HEK293 (cell line): ENCODE results near the gene VEZT.
A peak's percentile ranks its signal among the peaks of the same experiment; 100 is the strongest.

ENCODE experiments used
- GLIS1 ChIP-seq: fragments of 450-650 bp; formaldehyde crosslinking; IDR thresholded peaks from 2 replicates; pipeline ENCODE4 v1.5.1; 2016; ENCODE audit warnings: missing biosample characterization, missing genetic modification characterization
- KLF10 ChIP-seq: fragments of 450-650 bp; IDR thresholded peaks from 2 replicates; pipeline ENCODE4 v1.5.1; 2018; ENCODE audit warnings: missing biosample characterization, mild to moderate bottlenecking, missing genetic modification characterization
- TCF7L2 ChIP-seq: IDR thresholded peaks from 2 replicates; pipeline ENCODE4 v1.6.1; 2011; ENCODE audit warnings: low read depth, mild to moderate bottlenecking, inconsistent platforms, low read length, moderate library complexity, borderline replicate concordance
- ZBTB17 ChIP-seq: fragments of 450-650 bp; formaldehyde crosslinking; IDR thresholded peaks from 2 replicates; pipeline ENCODE4 v1.5.1; 2016; ENCODE audit warnings: missing biosample characterization, missing genetic modification characterization
- ZBTB20 ChIP-seq: fragments of 450-650 bp; formaldehyde crosslinking; IDR thresholded peaks from 2 replicates; pipeline ENCODE4 v1.5.1; 2016; ENCODE audit warnings: missing biosample characterization, missing genetic modification characterization
- ZBTB48 ChIP-seq: fragments of 450-650 bp; formaldehyde crosslinking; IDR thresholded peaks from 2 replicates; pipeline ENCODE4 v1.5.1; 2016; ENCODE audit warnings: missing biosample characterization, missing genetic modification characterization
- ZFP41 ChIP-seq: fragments of 450-650 bp; formaldehyde crosslinking; IDR thresholded peaks from 2 replicates; pipeline ENCODE4 v1.5.1; 2016; ENCODE audit warnings: missing biosample characterization, missing genetic modification characterization, borderline replicate concordance
- ZFP69B ChIP-seq: fragments of 450-650 bp; formaldehyde crosslinking; IDR thresholded peaks from 2 replicates; pipeline ENCODE4 v1.5.1; 2016; ENCODE audit warnings: missing biosample characterization, missing genetic modification characterization
- ZNF133 ChIP-seq: fragments of 450-650 bp; formaldehyde crosslinking; IDR thresholded peaks from 2 replicates; pipeline ENCODE4 v1.5.1; 2016; ENCODE audit warnings: missing biosample characterization, missing genetic modification characterization
- ZNF169 ChIP-seq: fragments of 450-650 bp; formaldehyde crosslinking; IDR thresholded peaks from 2 replicates; pipeline ENCODE4 v1.5.1; 2016; ENCODE audit warnings: missing biosample characterization, missing genetic modification characterization
- ZNF248 ChIP-seq: fragments of 450-650 bp; formaldehyde crosslinking; IDR thresholded peaks from 2 replicates; pipeline ENCODE4 v1.5.1; 2017; ENCODE audit warnings: missing biosample characterization, missing genetic modification characterization
- ZNF324 ChIP-seq: fragments of 450-650 bp; formaldehyde crosslinking; IDR thresholded peaks from 2 replicates; pipeline ENCODE4 v1.5.1; 2016; ENCODE audit warnings: missing biosample characterization, missing genetic modification characterization
- ZNF335 ChIP-seq: fragments of 450-650 bp; formaldehyde crosslinking; conservative IDR thresholded peaks from 2 replicates; pipeline ENCODE4 v1.5.1; 2016; ENCODE audit warnings: missing biosample characterization, missing genetic modification characterization
- ZNF341 ChIP-seq: fragments of 450-650 bp; formaldehyde crosslinking; IDR thresholded peaks from 2 replicates; pipeline ENCODE4; 2016; ENCODE audit warnings: low read depth, missing biosample characterization, missing genetic modification characterization
- ZNF350 ChIP-seq: fragments of 450-650 bp; formaldehyde crosslinking; IDR thresholded peaks from 2 replicates; pipeline ENCODE4 v1.5.0; 2017; ENCODE audit warnings: missing biosample characterization, mild to moderate bottlenecking, missing genetic modification characterization
- ZNF398 ChIP-seq: fragments of 450-650 bp; formaldehyde crosslinking; IDR thresholded peaks from 2 replicates; pipeline ENCODE4 v1.5.1; 2017; ENCODE audit warnings: missing biosample characterization, missing genetic modification characterization
- ZNF473 ChIP-seq: fragments of 450-650 bp; formaldehyde crosslinking; IDR thresholded peaks from 2 replicates; pipeline ENCODE4 v1.5.1; 2017; ENCODE audit warnings: missing biosample characterization, missing genetic modification characterization
- ZNF548 ChIP-seq: fragments of 450-650 bp; formaldehyde crosslinking; IDR thresholded peaks from 2 replicates; pipeline ENCODE4 v1.5.1; 2016; ENCODE audit warnings: missing biosample characterization, missing genetic modification characterization
- ZNF571 ChIP-seq: fragments of 450-650 bp; formaldehyde crosslinking; IDR thresholded peaks from 2 replicates; pipeline ENCODE4 v1.5.0; 2017; ENCODE audit warnings: missing biosample characterization, missing genetic modification characterization
- ZNF701 ChIP-seq: fragments of 450-650 bp; formaldehyde crosslinking; IDR thresholded peaks from 2 replicates; pipeline ENCODE4 v1.5.1; 2016; ENCODE audit warnings: missing biosample characterization, missing genetic modification characterization
- TF ChIP-seq, protein P1 (sequence below): fragments of 450-650 bp; IDR thresholded peaks from 2 replicates; pipeline ENCODE4 v1.5.1; 2018; ENCODE audit warnings: missing biosample characterization, missing genetic modification characterization
- TF ChIP-seq, protein P2 (sequence below): fragments of 450-650 bp; formaldehyde crosslinking; IDR thresholded peaks from 2 replicates; pipeline ENCODE4 v1.5.1; 2016; ENCODE audit warnings: missing biosample characterization, missing genetic modification characterization
- TF ChIP-seq, protein P3 (sequence below): fragments of 450-650 bp; formaldehyde crosslinking; IDR thresholded peaks from 2 replicates; pipeline ENCODE4 v1.5.1; 2017; ENCODE audit warnings: missing biosample characterization, missing genetic modification characterization
- TF ChIP-seq, protein P4 (sequence below): fragments of 450-650 bp; formaldehyde crosslinking; conservative IDR thresholded peaks from 2 replicates; pipeline ENCODE4 v1.5.1; 2016; ENCODE audit warnings: low read depth, missing biosample characterization, missing genetic modification characterization
- TF ChIP-seq, protein P5 (sequence below): fragments of 450-650 bp; formaldehyde crosslinking; IDR thresholded peaks from 2 replicates; pipeline ENCODE4 v1.5.1; 2017; ENCODE audit warnings: missing biosample characterization, mild to moderate bottlenecking, missing genetic modification characterization, moderate library complexity
- TF ChIP-seq, protein P6 (sequence below): fragments of 450-650 bp; formaldehyde crosslinking; IDR thresholded peaks from 2 replicates; pipeline ENCODE4 v1.5.1; 2016; ENCODE audit warnings: missing biosample characterization, missing genetic modification characterization

The VEZT gene

DNA sequence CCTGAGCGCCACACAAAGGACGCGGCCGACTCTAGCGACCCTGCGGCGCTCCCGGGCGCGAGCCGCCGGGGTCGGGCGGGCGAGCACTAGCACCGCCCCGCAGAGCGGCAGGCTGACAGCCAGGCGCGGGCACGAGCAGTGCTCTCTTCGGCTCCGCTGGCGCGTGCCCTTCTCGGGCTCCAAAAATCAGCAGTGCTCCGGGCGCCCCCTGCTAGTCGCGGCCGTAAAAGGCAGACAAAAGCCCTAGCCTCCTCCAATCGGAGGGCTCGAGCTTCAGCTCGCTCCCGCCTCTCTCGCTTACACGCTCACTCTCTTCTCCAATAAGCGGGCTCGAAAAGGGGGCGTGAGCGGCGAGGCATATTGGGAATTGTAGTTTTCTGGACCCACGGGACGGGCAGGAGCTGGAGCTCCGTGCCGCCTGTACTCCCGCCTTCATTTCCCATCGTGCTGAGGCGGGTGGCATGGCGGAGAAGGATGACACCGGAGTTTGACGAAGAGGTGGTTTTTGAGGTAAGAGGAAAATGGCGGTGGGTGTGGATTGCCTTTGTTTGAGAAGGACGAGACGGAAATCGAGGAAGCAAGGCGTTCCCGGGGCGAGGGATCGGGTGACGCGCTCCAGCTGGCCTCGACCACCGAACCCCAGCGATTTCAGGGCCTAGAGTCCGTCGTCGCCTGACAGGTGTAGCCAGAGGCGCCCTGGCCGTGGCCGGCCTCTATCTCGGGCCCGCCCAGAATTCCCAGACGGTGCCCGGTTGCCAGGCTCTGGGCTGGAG lies at the start of gene VEZT, which contains the start of gene FGD6 (continued):
- TF ChIP-seq TCF7L2: no peak
- TF ChIP-seq ZBTB48: peak; percentile 93
- TF ChIP-seq ZNF571 (tag by site-specific recombination): no peak
- no peak for TF ChIP-seq ZNF248 (tag by site-specific recombination)
- TF ChIP-seq, protein P1, sequence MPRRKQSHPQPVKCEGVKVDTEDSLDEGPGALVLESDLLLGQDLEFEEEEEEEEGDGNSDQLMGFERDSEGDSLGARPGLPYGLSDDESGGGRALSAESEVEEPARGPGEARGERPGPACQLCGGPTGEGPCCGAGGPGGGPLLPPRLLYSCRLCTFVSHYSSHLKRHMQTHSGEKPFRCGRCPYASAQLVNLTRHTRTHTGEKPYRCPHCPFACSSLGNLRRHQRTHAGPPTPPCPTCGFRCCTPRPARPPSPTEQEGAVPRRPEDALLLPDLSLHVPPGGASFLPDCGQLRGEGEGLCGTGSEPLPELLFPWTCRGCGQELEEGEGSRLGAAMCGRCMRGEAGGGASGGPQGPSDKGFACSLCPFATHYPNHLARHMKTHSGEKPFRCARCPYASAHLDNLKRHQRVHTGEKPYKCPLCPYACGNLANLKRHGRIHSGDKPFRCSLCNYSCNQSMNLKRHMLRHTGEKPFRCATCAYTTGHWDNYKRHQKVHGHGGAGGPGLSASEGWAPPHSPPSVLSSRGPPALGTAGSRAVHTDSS (tag by site-specific recombination): no peak
- TF ChIP-seq ZBTB17 (tag by site-specific recombination): peak; percentile 92
- TF ChIP-seq ZFP41 (tag by site-specific recombination): no peak
- TF ChIP-seq ZNF324: peak; percentile 96
- TF ChIP-seq, protein P2, sequence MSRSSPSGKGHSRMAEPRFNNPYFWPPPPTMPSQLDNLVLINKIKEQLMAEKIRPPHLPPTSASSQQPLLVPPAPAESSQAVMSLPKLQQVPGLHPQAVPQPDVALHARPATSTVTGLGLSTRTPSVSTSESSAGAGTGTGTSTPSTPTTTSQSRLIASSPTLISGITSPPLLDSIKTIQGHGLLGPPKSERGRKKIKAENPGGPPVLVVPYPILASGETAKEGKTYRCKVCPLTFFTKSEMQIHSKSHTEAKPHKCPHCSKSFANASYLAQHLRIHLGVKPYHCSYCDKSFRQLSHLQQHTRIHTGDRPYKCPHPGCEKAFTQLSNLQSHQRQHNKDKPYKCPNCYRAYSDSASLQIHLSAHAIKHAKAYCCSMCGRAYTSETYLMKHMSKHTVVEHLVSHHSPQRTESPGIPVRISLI (tag by site-specific recombination): no peak
- TF ChIP-seq ZNF335: peak; percentile 99
- TF ChIP-seq ZBTB20: peak; percentile 85
- TF ChIP-seq ZNF169 (tag by site-specific recombination): no peak
- peak; percentile 37 for TF ChIP-seq ZNF341 (tag by site-specific recombination)
- no peak for TF ChIP-seq ZNF473 (tag by site-specific recombination)
- no peak for TF ChIP-seq ZNF133 (tag by site-specific recombination)
- TF ChIP-seq ZNF350 (tag by site-specific recombination): no peak
- TF ChIP-seq, protein P3, sequence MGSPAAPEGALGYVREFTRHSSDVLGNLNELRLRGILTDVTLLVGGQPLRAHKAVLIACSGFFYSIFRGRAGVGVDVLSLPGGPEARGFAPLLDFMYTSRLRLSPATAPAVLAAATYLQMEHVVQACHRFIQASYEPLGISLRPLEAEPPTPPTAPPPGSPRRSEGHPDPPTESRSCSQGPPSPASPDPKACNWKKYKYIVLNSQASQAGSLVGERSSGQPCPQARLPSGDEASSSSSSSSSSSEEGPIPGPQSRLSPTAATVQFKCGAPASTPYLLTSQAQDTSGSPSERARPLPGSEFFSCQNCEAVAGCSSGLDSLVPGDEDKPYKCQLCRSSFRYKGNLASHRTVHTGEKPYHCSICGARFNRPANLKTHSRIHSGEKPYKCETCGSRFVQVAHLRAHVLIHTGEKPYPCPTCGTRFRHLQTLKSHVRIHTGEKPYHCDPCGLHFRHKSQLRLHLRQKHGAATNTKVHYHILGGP (tag by site-specific recombination): no peak
- no peak; the same call in 1 of the 2 replicates for TF ChIP-seq ZNF398 (tag by site-specific recombination)
- TF ChIP-seq ZFP69B (tag by site-specific recombination): peak; percentile 83; the same call in 1 of the 2 replicates
- TF ChIP-seq, protein P4, sequence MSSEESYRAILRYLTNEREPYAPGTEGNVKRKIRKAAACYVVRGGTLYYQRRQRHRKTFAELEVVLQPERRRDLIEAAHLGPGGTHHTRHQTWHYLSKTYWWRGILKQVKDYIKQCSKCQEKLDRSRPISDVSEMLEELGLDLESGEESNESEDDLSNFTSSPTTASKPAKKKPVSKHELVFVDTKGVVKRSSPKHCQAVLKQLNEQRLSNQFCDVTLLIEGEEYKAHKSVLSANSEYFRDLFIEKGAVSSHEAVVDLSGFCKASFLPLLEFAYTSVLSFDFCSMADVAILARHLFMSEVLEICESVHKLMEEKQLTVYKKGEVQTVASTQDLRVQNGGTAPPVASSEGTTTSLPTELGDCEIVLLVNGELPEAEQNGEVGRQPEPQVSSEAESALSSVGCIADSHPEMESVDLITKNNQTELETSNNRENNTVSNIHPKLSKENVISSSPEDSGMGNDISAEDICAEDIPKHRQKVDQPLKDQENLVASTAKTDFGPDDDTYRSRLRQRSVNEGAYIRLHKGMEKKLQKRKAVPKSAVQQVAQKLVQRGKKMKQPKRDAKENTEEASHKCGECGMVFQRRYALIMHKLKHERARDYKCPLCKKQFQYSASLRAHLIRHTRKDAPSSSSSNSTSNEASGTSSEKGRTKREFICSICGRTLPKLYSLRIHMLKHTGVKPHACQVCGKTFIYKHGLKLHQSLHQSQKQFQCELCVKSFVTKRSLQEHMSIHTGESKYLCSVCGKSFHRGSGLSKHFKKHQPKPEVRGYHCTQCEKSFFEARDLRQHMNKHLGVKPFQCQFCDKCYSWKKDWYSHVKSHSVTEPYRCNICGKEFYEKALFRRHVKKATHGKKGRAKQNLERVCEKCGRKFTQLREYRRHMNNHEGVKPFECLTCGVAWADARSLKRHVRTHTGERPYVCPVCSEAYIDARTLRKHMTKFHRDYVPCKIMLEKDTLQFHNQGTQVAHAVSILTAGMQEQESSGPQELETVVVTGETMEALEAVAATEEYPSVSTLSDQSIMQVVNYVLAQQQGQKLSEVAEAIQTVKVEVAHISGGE (tag by site-specific recombination): peak; percentile 41
- TF ChIP-seq KLF10 (tag by site-specific recombination): peak; percentile 100
- no peak for TF ChIP-seq ZNF701 (tag by site-specific recombination)
- TF ChIP-seq ZNF548 (tag by site-specific recombination): no peak
- no peak; the same call in 1 of the 2 replicates for TF ChIP-seq GLIS1 (tag by site-specific recombination)
- TF ChIP-seq, protein P5, sequence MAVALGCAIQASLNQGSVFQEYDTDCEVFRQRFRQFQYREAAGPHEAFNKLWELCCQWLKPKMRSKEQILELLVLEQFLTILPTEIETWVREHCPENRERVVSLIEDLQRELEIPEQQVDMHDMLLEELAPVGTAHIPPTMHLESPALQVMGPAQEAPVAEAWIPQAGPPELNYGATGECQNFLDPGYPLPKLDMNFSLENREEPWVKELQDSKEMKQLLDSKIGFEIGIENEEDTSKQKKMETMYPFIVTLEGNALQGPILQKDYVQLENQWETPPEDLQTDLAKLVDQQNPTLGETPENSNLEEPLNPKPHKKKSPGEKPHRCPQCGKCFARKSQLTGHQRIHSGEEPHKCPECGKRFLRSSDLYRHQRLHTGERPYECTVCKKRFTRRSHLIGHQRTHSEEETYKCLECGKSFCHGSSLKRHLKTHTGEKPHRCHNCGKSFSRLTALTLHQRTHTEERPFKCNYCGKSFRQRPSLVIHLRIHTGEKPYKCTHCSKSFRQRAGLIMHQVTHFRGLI (tag by site-specific recombination): peak; percentile 83; the same call in 1 of the 2 replicates
- TF ChIP-seq, protein P6, sequence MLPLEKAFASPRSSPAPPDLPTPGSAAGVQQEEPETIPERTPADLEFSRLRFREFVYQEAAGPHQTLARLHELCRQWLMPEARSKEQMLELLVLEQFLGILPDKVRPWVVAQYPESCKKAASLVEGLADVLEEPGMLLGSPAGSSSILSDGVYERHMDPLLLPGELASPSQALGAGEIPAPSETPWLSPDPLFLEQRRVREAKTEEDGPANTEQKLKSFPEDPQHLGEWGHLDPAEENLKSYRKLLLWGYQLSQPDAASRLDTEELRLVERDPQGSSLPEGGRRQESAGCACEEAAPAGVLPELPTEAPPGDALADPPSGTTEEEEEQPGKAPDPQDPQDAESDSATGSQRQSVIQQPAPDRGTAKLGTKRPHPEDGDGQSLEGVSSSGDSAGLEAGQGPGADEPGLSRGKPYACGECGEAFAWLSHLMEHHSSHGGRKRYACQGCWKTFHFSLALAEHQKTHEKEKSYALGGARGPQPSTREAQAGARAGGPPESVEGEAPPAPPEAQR (tag by site-specific recombination): no peak
